Lower lobe of right lung (tissue), 2 donors: ENCODE data around the gene RECK. TPM values are rescaled to one million over a fixed set of nuclear protein-coding genes. Genes with fewer than 3 reads are reported as not detected.

Source experiments
- ATAC-seq, 2 donors: fragments of 200-7000 bp; cut with Tn5 transposase; one replicate each; pipeline ENCODE4 v1.9.1; 2020 to 2022; ENCODE audit warnings: mild to moderate bottlenecking in 2 of 2, moderate library complexity in 2 of 2
- DNase-seq: peaks from one replicate; pipeline ENCODE4 v3.0.0-alpha.2; 2020
- H3K27ac ChIP-seq: fragments of 200-600 bp; one replicate; pipeline ENCODE4 v1.8.0; 2022
- H3K27me3 ChIP-seq: fragments of 200-600 bp; one replicate; pipeline ENCODE4 v1.8.0; 2022; ENCODE audit warnings: low read depth
- H3K36me3 ChIP-seq: fragments of 200-600 bp; one replicate; pipeline ENCODE4 v1.8.0; 2022; ENCODE audit warnings: mild to moderate bottlenecking
- H3K4me1 ChIP-seq: fragments of 200-600 bp; one replicate; pipeline ENCODE4 v1.8.0; 2022
- H3K4me3 ChIP-seq: fragments of 200-600 bp; one replicate; pipeline ENCODE4 v1.8.0; 2022; ENCODE audit warnings: mild to moderate bottlenecking
- H3K9me3 ChIP-seq: fragments of 200-600 bp; one replicate; pipeline ENCODE4 v1.8.0; 2022
- CTCF ChIP-seq: fragments of 200-600 bp; IDR thresholded peaks from one replicate; pipeline ENCODE4 v1.8.0; 2022; ENCODE audit warnings: antibody characterized with exemption, mild to moderate bottlenecking
- intact Hi-C: fragments of 100-400 bp; cut with DNase I; formaldehyde crosslinking; loops from one replicate; pipeline ENCODE4 v1.11.0; 2022
- total RNA-seq: library from RNA; stranded (reverse); fragmentation: NEBNext Ultra II Directional; extraction: Animal tissue kit (Norgen Biotek cat#: 25700); gene quantifications from one replicate; pipeline ENCODE4 v1.2.1, GENCODE V29; 2021
- donor health status: DM: no; HTN: yes; CAD: no; lungs with severe emphysema.

The RECK gene
- total RNA-seq, 1 donor from 2014 or later: 15.2 TPM

- no peak for TF ChIP-seq CTCF
- Histone ChIP-seq H3K4me1 (no peaks in the 10 kb centered on the region), H3K36me3 (peaks cover 14% of the 10 kb centered on the region), H3K27ac (no peak overlapping the region), H3K4me3 (no peak overlapping the region), H3K27me3 (no peaks in the 10 kb centered on the region), H3K9me3 (no peaks in the 10 kb centered on the region)
- DNase-seq (no peak), ATAC-seq (no peak)
- intact Hi-C loops: no loop called here
These were observed 27.8 kb downstream of the RECK start for GRCh38 chr9:36064448-36065037.

GRCh38 chr9:36074055-36074454 lies 37.3 kb downstream of the RECK start:
- Histone ChIP-seq H3K4me3 (no peak overlapping the region), H3K4me1 (peaks cover 7% of the 10 kb centered on the region), H3K9me3 (no peaks in the 10 kb centered on the region), H3K27me3 (no peaks in the 10 kb centered on the region), H3K36me3 (no peaks in the 10 kb centered on the region), H3K27ac (no peak overlapping the region)
- intact Hi-C loops: no loop called here
- TF ChIP-seq CTCF: no peak
- DNase-seq (no peak), ATAC-seq (no peak)

- H3K27me3 ChIP-seq: no peaks in the 10 kb centered on the region
- peaks cover 7% of the 10 kb centered on the region for H3K4me1 ChIP-seq
- no peak overlapping the region for H3K27ac ChIP-seq
- H3K4me3 ChIP-seq: no peak overlapping the region
- no peak for TF ChIP-seq CTCF
- no peaks in the 10 kb centered on the region for H3K9me3 ChIP-seq
- ATAC-seq (peak; percentile 79 to 82), DNase-seq (peak; percentile 69)
- intact Hi-C loops: no loop called here
- no peaks in the 10 kb centered on the region for H3K36me3 ChIP-seq
These were observed 38.3 kb downstream of the RECK start for GRCh38 chr9:36074870-36075532.

- Histone ChIP-seq H3K27ac (no peak overlapping the region), H3K27me3 (no peaks in the 10 kb centered on the region), H3K4me1 (peaks cover 7% of the 10 kb centered on the region), H3K36me3 (no peaks in the 10 kb centered on the region), H3K9me3 (no peaks in the 10 kb centered on the region), H3K4me3 (no peak overlapping the region)
- intact Hi-C loops: no loop called here
- ATAC-seq (no peak), DNase-seq (no peak)
- no peak for TF ChIP-seq CTCF
These were observed 41.3 kb downstream of the RECK start for GRCh38 chr9:36078051-36078450.

- no peak for ATAC-seq
- no peak for TF ChIP-seq CTCF
- H3K4me3 ChIP-seq: no peak overlapping the region
- H3K36me3 ChIP-seq: no peaks in the 10 kb centered on the region
- no peaks in the 10 kb centered on the region for H3K27me3 ChIP-seq
- H3K27ac ChIP-seq: no peak overlapping the region
- H3K9me3 ChIP-seq: no peaks in the 10 kb centered on the region
- no peak for DNase-seq
- intact Hi-C loops: no loop called here
- no peaks in the 10 kb centered on the region for H3K4me1 ChIP-seq
These were observed 43.8 kb downstream of the RECK start for GRCh38 chr9:36080519-36080918.
